HT-29 (cell line): ENCODE data around the gene TCTN3. TPM values are rescaled to one million over a fixed set of nuclear protein-coding genes. Genes with fewer than 3 reads are reported as not detected.
"Not testable (repeated sequence)": the region's sequence is repeated elsewhere in the genome, so short reads cannot be mapped to it uniquely, and the experiment has no call there.

Source experiments
- DNase-seq: peaks from one replicate; pipeline ENCODE4 v3.0.0-alpha.2; 2015; ENCODE audit warnings: low spot score
- total RNA-seq: library from RNA; depleted of rRNA; stranded (reverse); fragments of >200 nt; shearing (Covaris generic); gene quantifications from 2 replicates; pipeline ENCODE4 v1.2.3, GENCODE V29; 2014

Gene TCTN3
- total RNA-seq, 1 experiment from 2014 or later, result 16.4 TPM

DNA sequence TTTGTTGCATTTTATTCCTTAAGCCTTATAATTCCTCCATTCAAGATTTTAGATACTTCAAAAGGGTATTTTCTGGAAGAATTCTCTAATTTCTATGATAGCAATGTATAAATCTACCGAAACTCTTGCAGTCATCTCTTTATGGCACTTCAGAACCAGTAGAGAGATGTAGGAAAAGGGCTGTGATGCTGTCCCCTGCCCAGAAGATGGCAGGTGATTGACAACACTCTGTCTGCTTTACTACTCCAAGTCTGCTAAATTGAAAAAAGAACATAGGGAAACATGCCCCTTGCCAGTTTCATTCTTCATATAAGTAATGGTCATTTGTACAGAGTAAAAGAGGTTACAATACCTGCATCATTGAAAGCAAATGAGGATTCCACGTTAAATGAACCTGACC lies 5.1 kb downstream of the TCTN3 start:
- DNase-seq, result no peak

- DNase-seq, result no peak
Observed at GRCh38 chr10:95683966-95684365, 9.8 kb downstream of the TCTN3 start.

- DNase-seq, result peak; percentile 77
Observed at GRCh38 chr10:95675403-95676116, 18.2 kb downstream of the TCTN3 start.

GRCh38 chr10:95674643-95675042 lies 19.1 kb downstream of the TCTN3 start:
- DNase-seq, result no peak

DNA sequence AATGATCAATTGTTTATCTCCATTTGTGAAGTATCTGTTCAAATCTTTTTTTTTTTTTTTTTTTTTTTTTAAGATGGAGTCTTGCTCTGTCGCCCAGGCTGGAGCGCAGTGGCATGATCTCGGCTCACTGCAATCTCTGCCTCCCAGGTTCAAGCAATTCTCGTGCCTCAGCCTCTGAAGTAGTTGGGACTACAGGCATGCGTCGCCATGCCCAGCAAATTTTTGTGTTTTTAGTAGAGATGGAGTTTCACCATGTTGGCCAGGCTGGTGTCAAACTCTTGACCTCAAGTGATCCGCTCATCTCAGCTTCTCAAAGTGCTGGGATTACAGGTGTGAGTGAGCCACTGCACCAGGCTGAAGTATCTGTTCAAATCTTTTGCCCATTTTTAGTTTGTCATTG lies 21.1 kb downstream of the TCTN3 start:
- not testable (repeated sequence) for DNase-seq

DNA sequence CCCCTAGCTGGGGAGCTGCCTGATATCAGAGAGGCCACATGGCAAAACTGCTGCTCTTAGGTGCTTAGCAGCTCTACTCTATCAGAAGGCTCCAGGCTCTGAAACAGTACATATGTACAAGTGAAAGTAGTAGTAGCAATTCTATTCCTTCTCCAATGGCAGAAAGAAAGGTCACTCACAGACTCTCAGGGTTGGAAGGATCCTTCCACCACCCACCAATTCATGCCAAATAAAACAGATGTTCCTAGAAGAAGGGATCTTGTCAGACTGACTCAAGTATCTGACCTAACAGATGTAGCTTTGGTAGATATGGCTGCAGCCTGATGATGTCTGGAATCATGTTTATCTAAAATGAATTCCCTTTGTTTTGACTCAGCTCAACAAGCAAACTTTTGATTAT lies 29.2 kb downstream of the TCTN3 start:
- DNase-seq, result no peak

DNA sequence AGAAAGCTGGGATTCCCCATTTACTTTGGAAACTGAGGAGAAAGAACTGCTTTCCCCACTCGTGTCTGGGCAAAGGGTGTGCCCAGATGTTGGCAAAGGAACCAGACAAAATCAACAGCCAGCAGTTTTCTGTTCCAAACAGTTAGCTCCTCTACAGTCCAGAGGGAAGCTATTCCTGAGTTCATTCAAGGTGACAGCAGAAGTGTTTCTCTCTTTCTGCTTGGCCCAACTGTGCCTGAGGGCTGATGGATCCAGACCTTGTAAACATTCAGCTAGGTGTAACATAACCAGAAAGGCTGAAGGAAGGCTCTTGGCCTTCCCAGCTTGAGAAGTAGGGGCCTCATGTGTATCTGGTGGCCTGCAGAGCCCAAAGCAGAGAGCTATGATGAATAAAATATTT lies 30.2 kb downstream of the TCTN3 start:
- no peak for DNase-seq

- no peak for DNase-seq
Observed at GRCh38 chr10:95661818-95662217, 31.9 kb downstream of the TCTN3 start.

GRCh38 chr10:95660283-95660682 lies 33.4 kb downstream of the TCTN3 start:
- DNase-seq, result no peak

- DNase-seq, result no peak
Observed at GRCh38 chr10:95657250-95657649, 36.5 kb downstream of the TCTN3 start.

GRCh38 chr10:95656291-95657164 lies 37.2 kb downstream of the TCTN3 start, which contains the start of gene ALDH18A1:
Gene ALDH18A1, minus strand, starts transcription at chr10:95656711. Its CDS starts 3,334 bp downstream, at chr10:95653377.
- DNase-seq, result peak; percentile 92

DNA sequence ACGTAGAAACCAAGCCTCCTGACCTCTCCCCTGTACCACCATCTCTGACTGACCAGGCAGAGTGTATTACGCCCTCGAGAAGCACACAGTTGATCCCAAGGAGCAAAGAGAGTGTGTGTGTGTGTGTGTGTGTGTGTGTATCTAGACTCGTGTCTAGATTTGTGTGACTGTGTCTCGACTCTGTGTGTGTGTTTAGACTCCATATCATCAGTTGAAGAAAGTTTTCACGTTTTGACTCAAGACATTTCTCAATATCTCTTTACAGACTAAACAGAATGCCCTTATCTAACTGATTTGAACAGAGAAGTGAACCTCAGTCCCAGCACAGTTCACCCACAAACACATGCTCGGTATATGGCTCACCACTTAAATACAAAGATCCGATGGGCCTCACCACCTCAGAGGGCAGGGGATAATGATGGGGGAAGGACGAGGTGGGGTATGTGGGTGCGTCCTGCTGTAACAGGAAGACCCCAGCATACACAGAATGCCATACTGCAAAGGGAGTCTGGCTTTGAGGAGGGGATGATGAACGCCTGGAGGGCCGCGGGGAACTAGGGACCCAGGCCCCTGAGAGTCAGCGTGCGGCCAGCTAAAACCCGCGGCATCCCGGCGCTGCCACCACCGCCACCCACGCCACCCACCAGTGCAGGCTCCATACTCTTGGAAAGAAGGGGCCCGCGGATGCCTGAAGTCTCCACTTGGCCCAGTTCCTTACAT lies 38.0 kb downstream of the TCTN3 start:
- DNase-seq, result peak; percentile 57

- DNase-seq, result no peak
Observed at GRCh38 chr10:95653895-95654294, 39.8 kb downstream of the TCTN3 start.

GRCh38 chr10:95651346-95652060 lies 42.2 kb downstream of the TCTN3 start:
- DNase-seq, result no peak

- no peak for DNase-seq
Observed at GRCh38 chr10:95650232-95650631, 43.5 kb downstream of the TCTN3 start.

DNA sequence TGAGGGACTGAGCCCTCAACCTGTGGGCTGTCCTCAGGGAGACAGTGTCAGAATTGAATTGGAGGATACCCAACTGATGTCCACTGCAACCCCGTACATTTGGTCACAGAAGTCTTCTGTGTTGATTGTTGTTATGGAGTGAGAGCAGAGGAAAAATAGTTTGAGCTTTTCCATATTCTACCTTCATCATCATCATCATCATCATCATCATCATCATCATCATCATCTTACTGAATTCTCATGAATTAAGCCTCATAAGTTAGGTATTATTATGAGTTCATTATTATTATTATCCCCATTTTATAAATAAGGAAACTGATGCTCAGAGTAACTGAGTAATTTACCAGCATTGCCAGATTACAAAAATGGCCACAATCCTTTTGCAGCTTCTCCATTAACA lies 45.6 kb downstream of the TCTN3 start:
- no peak for DNase-seq

- peak; percentile 72 for DNase-seq
Observed at GRCh38 chr10:95646160-95646559, 47.6 kb downstream of the TCTN3 start.

- no peak for DNase-seq
Observed at GRCh38 chr10:95644901-95645300, 48.8 kb downstream of the TCTN3 start.

DNA sequence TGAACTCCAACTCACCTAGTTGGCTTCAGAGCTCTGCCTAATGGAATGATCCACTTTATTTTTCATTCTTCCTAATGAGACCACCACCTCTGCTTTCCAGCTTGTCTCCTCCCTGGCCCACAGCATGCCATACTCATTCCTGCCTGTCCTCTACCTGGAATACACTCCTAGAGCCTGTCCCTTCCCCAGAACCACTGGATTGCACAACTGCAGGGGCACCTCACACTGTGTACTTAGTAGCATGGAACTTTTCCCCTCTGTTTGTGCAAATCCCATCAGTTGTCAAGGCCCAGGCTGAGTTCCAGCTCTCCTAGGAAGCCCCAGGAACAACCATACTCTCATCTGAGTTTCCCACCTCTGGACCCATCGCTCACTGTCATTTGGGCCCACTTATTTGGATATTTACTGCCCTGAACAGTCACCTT lies 52.8 kb downstream of the TCTN3 start:
- DNase-seq, result no peak

GRCh38 chr10:95637911-95638310 lies 55.8 kb downstream of the TCTN3 start:
- DNase-seq, result no peak

DNA sequence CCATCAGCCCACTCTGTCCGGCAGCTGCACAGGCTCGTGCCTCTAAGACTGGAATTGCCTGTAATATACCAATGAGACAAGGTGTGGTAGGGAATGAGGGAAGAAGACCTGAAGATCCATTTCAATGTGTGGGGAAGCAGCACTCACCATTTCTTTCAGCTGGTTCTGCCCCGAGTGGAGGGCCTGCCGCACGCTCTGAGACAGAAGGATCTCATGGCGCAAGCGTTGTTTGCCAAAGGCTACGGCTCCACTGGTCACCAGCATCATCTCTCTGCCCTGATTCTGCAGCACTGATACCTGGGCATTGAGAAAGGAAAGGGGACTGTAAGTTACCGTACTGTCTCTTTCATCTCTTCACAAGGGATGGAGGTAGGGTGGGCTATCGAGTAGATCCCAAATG lies 56.6 kb downstream of the TCTN3 start:
- no peak for DNase-seq
